RWPE1 (cell line): ENCODE results near the gene TLK2.

Experiments
- CTCF ChIA-PET: fragments of 350-600 bp; sonication (Branson Sonifier 250); formaldehyde crosslinking; extraction: SDS; loops from one replicate; lab custom pipeline; 2021; lab: Yijun Ruan, JAX
- POLR2A ChIA-PET: fragments of 400-600 bp; formaldehyde crosslinking; extraction: SDS; loops from one replicate; lab custom pipeline; 2020; ENCODE audit warnings: antibody characterized with exemption; ENCODE audit not compliant: low non-redundant PET; lab: Yijun Ruan, JAX
- DNase-seq: peaks from one replicate; pipeline ENCODE4 v3.0.0; 2012; ENCODE audit warnings: low spot score
- H3K27ac ChIP-seq: fragments of 450-650 bp; 2 replicates; pipeline ENCODE4 v1.5.1; 2017
- TF ChIP-seq, protein P1 (sequence below): fragments of 450-650 bp; conservative IDR thresholded peaks from 2 replicates; pipeline ENCODE4 v1.5.1; 2017; ENCODE audit warnings: low read depth, mild to moderate bottlenecking

The TLK2 gene

DNA sequence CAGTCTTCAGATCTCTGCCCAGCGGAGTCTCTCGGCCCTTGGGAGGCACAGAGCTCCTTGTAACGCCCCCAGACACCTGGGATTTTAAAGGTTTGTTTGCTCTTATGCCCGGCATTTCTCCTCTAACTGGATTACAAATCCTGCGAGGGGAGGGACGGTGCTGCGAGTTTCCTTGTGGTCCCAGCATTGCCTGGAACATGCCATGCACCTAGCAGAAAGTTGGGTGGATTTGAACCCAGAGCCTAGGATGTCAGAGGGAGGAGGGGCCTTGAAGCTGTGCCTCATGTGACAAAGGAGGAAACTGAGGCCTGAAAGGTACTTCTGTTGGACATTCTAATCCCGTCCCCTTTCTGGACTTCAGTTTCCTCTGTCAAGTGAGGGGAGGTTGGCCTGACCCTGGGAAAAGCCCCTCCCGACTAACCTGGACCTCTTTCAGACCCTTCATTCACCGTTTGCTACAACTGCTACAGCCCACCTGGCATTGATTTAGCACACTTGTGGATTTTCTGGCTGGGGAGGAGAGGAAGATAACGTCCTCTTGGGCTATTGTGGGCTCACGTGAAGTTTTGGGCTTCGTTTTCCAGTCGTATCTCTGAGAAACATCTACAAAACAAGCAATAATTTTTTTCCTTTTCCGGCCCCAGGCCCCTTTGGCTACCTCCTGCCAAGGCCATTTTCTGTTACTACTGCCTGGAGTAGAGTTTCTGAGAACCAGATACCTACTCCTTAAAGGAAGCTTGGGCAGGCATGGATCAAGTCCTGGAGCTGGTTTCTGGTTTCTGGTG, 179.7 kb downstream of the TLK2 start:
- DNase-seq: no peak
- CTCF ChIA-PET: no interaction called here
- POLR2A ChIA-PET: no interaction called here

DNA sequence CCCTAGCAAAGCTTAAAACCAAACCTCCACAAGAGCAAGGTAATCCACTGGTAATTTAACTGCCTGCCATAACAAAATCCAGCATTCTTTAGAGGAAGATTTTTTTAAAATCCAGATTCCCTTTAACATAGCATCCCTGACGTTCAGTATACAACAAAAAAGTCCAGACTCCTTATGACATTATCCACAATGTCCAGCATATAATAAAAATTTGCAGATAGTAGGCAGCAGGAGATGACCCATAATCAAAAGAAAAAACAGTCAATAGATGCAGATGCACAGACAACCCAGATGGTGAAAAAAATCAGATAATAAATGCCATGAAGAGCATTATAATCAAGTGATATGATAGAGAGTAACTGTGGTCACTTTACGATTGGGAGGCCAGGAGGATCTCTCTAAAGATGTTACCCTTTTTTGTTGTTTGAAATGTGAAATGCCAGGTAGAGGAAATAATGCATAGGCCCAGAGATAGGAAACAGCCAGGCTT, 182.0 kb downstream of the TLK2 start:
- CTCF ChIA-PET: no interaction called here
- H3K27ac ChIP-seq: no peak overlapping the region
- no peak for DNase-seq
- TF ChIP-seq, protein P1, sequence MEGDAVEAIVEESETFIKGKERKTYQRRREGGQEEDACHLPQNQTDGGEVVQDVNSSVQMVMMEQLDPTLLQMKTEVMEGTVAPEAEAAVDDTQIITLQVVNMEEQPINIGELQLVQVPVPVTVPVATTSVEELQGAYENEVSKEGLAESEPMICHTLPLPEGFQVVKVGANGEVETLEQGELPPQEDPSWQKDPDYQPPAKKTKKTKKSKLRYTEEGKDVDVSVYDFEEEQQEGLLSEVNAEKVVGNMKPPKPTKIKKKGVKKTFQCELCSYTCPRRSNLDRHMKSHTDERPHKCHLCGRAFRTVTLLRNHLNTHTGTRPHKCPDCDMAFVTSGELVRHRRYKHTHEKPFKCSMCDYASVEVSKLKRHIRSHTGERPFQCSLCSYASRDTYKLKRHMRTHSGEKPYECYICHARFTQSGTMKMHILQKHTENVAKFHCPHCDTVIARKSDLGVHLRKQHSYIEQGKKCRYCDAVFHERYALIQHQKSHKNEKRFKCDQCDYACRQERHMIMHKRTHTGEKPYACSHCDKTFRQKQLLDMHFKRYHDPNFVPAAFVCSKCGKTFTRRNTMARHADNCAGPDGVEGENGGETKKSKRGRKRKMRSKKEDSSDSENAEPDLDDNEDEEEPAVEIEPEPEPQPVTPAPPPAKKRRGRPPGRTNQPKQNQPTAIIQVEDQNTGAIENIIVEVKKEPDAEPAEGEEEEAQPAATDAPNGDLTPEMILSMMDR: no peak
- POLR2A ChIA-PET: no interaction called here

More for the DNA sequence above, 179.7 kb downstream of the TLK2 start:
- TF ChIP-seq, protein P1: no peak
- no peak overlapping the region for H3K27ac ChIP-seq

DNA sequence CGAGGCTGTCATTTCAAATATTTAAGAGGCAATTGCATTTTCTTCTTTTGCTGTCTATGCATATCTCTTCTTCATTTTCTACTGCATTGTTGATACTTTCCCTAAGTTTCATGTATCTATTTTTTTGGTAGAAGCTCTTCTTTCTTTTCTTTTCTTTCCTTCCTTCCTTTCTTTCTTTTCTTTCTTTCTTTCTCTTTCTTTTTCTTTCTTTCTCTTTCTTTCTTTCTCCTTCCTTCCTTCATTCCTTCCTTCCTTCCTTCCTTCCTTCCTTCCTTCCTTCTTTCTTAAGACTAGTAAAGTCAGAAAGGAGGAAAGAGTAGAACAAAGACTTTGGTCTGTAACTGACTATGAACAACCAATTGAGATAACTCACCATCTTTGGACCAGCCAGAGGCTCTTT, 182.7 kb downstream of the TLK2 start:
- TF ChIP-seq, protein P1: no peak
- DNase-seq: no peak
- H3K27ac ChIP-seq: no peak overlapping the region
- POLR2A ChIA-PET: no interaction called here
- CTCF ChIA-PET: no interaction called here

DNA sequence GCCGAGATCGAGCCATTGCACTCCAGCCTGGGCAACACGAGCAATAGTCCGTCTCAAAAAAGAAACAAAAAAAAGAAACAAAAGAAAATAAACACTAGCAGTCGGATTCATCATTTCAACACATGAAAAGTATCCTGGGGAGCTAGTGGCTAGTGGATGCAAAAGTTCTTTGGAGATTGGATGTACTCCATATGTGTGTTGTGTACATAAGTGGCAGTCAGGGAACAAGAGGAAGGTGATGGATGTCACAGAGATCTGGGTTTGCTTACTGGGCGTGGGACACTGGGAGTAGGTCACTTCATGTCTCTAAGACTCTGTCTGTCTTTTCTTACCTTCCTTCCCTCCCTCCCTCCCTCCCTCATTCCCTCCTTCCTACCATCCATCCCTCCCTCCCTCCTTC, 184.2 kb downstream of the TLK2 start:
- no peak overlapping the region for H3K27ac ChIP-seq
- DNase-seq: no peak
- TF ChIP-seq, protein P1: no peak
- POLR2A ChIA-PET: no interaction called here
- CTCF ChIA-PET: interaction anchor here (0.6 kb wide), 1 partner anchor 152 kb away, joined by 3 read pairs; no protein-coding TSS in a partner anchor
